HG03280 (cell line): Measurements from ENCODE around the gene UST.
"Not testable (repeated sequence)": the region's sequence is repeated elsewhere in the genome, so short reads cannot be mapped to it uniquely, and the experiment has no call there.

Experiments used
- ATAC-seq: cut with Tn5 transposase; IDR thresholded peaks from one replicate; pipeline ENCODE4 v1.9.1; 2021; ENCODE audit warnings: mild to moderate bottlenecking, moderate library complexity; ENCODE audit not compliant: unreplicated experiment

The UST gene

GRCh38 chr6:148996815-148997214 lies 250.0 kb downstream of the UST start:
- ATAC-seq: no peak

- ATAC-seq: no peak
These were observed 251.0 kb downstream of the UST start for GRCh38 chr6:148997865-148998264.

GRCh38 chr6:148998704-148999103 lies 251.9 kb downstream of the UST start:
- no peak for ATAC-seq

GRCh38 chr6:148999501-148999900 lies 252.7 kb downstream of the UST start:
- ATAC-seq: no peak

GRCh38 chr6:148999929-149000468 lies 253.2 kb downstream of the UST start:
- ATAC-seq: no peak

- no peak for ATAC-seq
These were observed 254.6 kb downstream of the UST start for GRCh38 chr6:149001422-149001821.

- no peak for ATAC-seq
These were observed 256.7 kb downstream of the UST start for GRCh38 chr6:149003560-149003959.

GRCh38 chr6:149004664-149005063 lies 257.8 kb downstream of the UST start:
- ATAC-seq: no peak

GRCh38 chr6:149006236-149006635 lies 259.4 kb downstream of the UST start:
- not testable (repeated sequence) for ATAC-seq

- no peak for ATAC-seq
These were observed 259.8 kb downstream of the UST start for GRCh38 chr6:149006671-149007070.

- no peak for ATAC-seq
These were observed 261.0 kb downstream of the UST start for GRCh38 chr6:149007846-149008245.

- ATAC-seq: no peak
These were observed 261.9 kb downstream of the UST start for GRCh38 chr6:149008741-149009140.

GRCh38 chr6:149012040-149012545 lies 265.3 kb downstream of the UST start:
- ATAC-seq: no peak

GRCh38 chr6:149013586-149014344 lies 266.9 kb downstream of the UST start:
- no peak for ATAC-seq

- no peak for ATAC-seq
These were observed 268.1 kb downstream of the UST start for GRCh38 chr6:149014631-149015534.

GRCh38 chr6:149015535-149016525 lies 269.0 kb downstream of the UST start:
- ATAC-seq: no peak

GRCh38 chr6:149016716-149017115 lies 269.9 kb downstream of the UST start:
- ATAC-seq: no peak

GRCh38 chr6:149020319-149020718 lies 273.5 kb downstream of the UST start:
- ATAC-seq: no peak

- no peak for ATAC-seq
These were observed 277.5 kb downstream of the UST start for GRCh38 chr6:149024361-149024760.

GRCh38 chr6:149025061-149025460 lies 278.2 kb downstream of the UST start:
- ATAC-seq: no peak
